Skeletal muscle satellite cell (primary cell): Measurements from ENCODE around the gene TMC7. TPM values are rescaled to one million over a fixed set of nuclear protein-coding genes. Genes with fewer than 3 reads are reported as not detected.

Experiments
- H3K27me3 ChIP-seq: 2 replicates; pipeline ENCODE4 v1.7.0; 2013; ENCODE audit warnings: low read length; ENCODE audit not compliant: control insufficient read depth, insufficient read depth
- H3K36me3 ChIP-seq: 2 replicates; pipeline ENCODE4 v1.7.0; 2013; ENCODE audit warnings: mild to moderate bottlenecking, control low read depth, low read length; ENCODE audit not compliant: insufficient read depth
- H3K4me1 ChIP-seq: 2 replicates; pipeline ENCODE4 v1.7.0; 2013; ENCODE audit warnings: low read length; ENCODE audit not compliant: control insufficient read depth, insufficient read depth
- H3K4me2 ChIP-seq: 2 replicates; pipeline ENCODE4 v1.7.0; 2013; ENCODE audit warnings: mild to moderate bottlenecking, low read length
- H3K4me3 ChIP-seq: 2 replicates; pipeline ENCODE4 v1.7.0; 2013; ENCODE audit warnings: low read length
- H3K9ac ChIP-seq: 2 replicates; pipeline ENCODE4 v1.7.0; 2013; ENCODE audit warnings: mild to moderate bottlenecking, low read depth, low read length, moderate library complexity
- H3K9me3 ChIP-seq: replicated peaks from 2 replicates; pipeline ENCODE4 v1.7.0; 2013; ENCODE audit warnings: mild to moderate bottlenecking, control low read depth, low read length
- small RNA-seq: library from RNA; depleted of rRNA; stranded (forward); fragments of <200 nt; gene quantifications from one replicate; pipeline ENCODE3, GENCODE V24; 2012

The TMC7 gene

GRCh38 chr16:19109288-19109664 is 125.5 kb downstream of the TMC7 start:
- H3K9me3 ChIP-seq: no peaks in the 10 kb centered on the region
- no peak overlapping the region for H3K9ac ChIP-seq
- no peak overlapping the region for H3K4me2 ChIP-seq
- H3K36me3 ChIP-seq: no peaks in the 10 kb centered on the region
- no peaks in the 10 kb centered on the region for H3K27me3 ChIP-seq
- peaks cover 22% of the 10 kb centered on the region for H3K4me1 ChIP-seq
- H3K4me3 ChIP-seq: no peak overlapping the region

- H3K36me3 ChIP-seq: peaks cover 9% of the 10 kb centered on the region
- peaks cover 37% of the 10 kb centered on the region for H3K4me1 ChIP-seq
- H3K9ac ChIP-seq: no peak overlapping the region
- no peak overlapping the region for H3K4me3 ChIP-seq
- no peaks in the 10 kb centered on the region for H3K27me3 ChIP-seq
- no peaks in the 10 kb centered on the region for H3K9me3 ChIP-seq
- H3K4me2 ChIP-seq: no peak overlapping the region
Measured at GRCh38 chr16:19110537-19111360, 127.0 kb downstream of the TMC7 start.

- Histone ChIP-seq H3K36me3 (peaks cover 22% of the 10 kb centered on the region), H3K4me2 (no peak overlapping the region), H3K4me1 (peaks cover 50% of the 10 kb centered on the region), H3K27me3 (no peaks in the 10 kb centered on the region), H3K9ac (no peak overlapping the region), H3K9me3 (no peaks in the 10 kb centered on the region), H3K4me3 (no peak overlapping the region)
Measured at GRCh38 chr16:19112099-19112407, 128.3 kb downstream of the TMC7 start.

Small RNA genes lying within 50 kb of the gene (small RNA-seq; reads per million reads assigned to genes)
- not detected for gene RNU6-1340P
